ENCODE results near the gene MTMR10. TPM values are rescaled to one million over a fixed set of nuclear protein-coding genes. Genes with fewer than 3 reads are reported as not detected.

MTMR10 gene
- total RNA-seq, 2 donors from 2014 or later, result 14.5 to 22.3 TPM

GRCh38 chr15:30930422-30930821 lies 61.0 kb downstream of the MTMR10 start:
- DNase-seq, result no peak
- no peak for TF ChIP-seq POLR2A (IDR thresholded peaks at IDR 0.05)
- no peak for TF ChIP-seq CTCF (IDR thresholded peaks at IDR 0.05)
- Histone ChIP-seq H3K36me3 (replicated peaks in 1 of 2; ENCODE audit: insufficient read depth in 1 of 2, low read depth in 2 of 2) (peaks cover 0 to 19% of the 10 kb centered on the region in 2 donors), H3K27ac (no peak overlapping the region), H3K4me1 (no peaks in the 10 kb centered on the region), H3K4me3 (no peak overlapping the region), H3K27me3 (no peaks in the 10 kb centered on the region), H3K9me3 (no peaks in the 10 kb centered on the region)
- no peak for ATAC-seq
- 93 to 96% methylated on average over 8 of the region's 8 CpGs for WGBS, 2 donors
- intact Hi-C loops (cut with DNase I), result no loop called here

- Histone ChIP-seq H3K4me3 (no peak overlapping the region), H3K27me3 (no peaks in the 10 kb centered on the region), H3K9me3 (no peaks in the 10 kb centered on the region), H3K4me1 (no peaks in the 10 kb centered on the region), H3K27ac (no peak overlapping the region), H3K36me3 (replicated peaks in 1 of 2; ENCODE audit: insufficient read depth in 1 of 2, low read depth in 2 of 2) (peaks cover 2 to 19% of the 10 kb centered on the region in 2 donors)
- no peak for TF ChIP-seq CTCF (IDR thresholded peaks at IDR 0.05)
- no peak for TF ChIP-seq POLR2A (IDR thresholded peaks at IDR 0.05)
- ATAC-seq (no peak), DNase-seq (no peak)
- intact Hi-C loops (cut with DNase I), result no loop called here
- WGBS, 2 donors, result 94 to 96% methylated on average over 4 of the region's 4 CpGs
Observed at GRCh38 chr15:30929982-30930381, 61.4 kb downstream of the MTMR10 start.

GRCh38 chr15:30929064-30929669 lies 62.3 kb downstream of the MTMR10 start:
- H3K4me3 ChIP-seq, result no peak overlapping the region
- H3K36me3 ChIP-seq (replicated peaks in 1 of 2; ENCODE audit: insufficient read depth in 1 of 2, low read depth in 2 of 2), result peaks cover 3 to 19% of the 10 kb centered on the region in 2 donors
- no peaks in the 10 kb centered on the region for H3K4me1 ChIP-seq
- DNase-seq, result peak in 2 of 4 donors; percentile 19 to 27
- 61 to 65% methylated on average over 10 of the region's 10 CpGs for WGBS, 2 donors
- intact Hi-C loops (cut with DNase I), result no loop called here
- no peak for TF ChIP-seq CTCF (IDR thresholded peaks at IDR 0.05)
- no peak for TF ChIP-seq POLR2A (IDR thresholded peaks at IDR 0.05)
- no peak overlapping the region for H3K27ac ChIP-seq
- H3K27me3 ChIP-seq, result no peaks in the 10 kb centered on the region
- no peak for ATAC-seq
- H3K9me3 ChIP-seq, result no peaks in the 10 kb centered on the region

GRCh38 chr15:30928076-30928475 lies 63.4 kb downstream of the MTMR10 start:
- ATAC-seq (no peak), DNase-seq (no peak)
- 87 to 97% methylated on average over 4 to 5 of the region's 5 CpGs for WGBS, 2 donors
- H3K4me3 ChIP-seq, result no peak overlapping the region
- peaks cover 3 to 27% of the 10 kb centered on the region in 2 donors for H3K36me3 ChIP-seq (replicated peaks in 1 of 2; ENCODE audit: insufficient read depth in 1 of 2, low read depth in 2 of 2)
- intact Hi-C loops (cut with DNase I), result no loop called here
- no peaks in the 10 kb centered on the region for H3K4me1 ChIP-seq
- TF ChIP-seq CTCF (IDR thresholded peaks at IDR 0.05) (no peak), POLR2A (IDR thresholded peaks at IDR 0.05) (no peak)
- no peaks in the 10 kb centered on the region for H3K9me3 ChIP-seq
- H3K27me3 ChIP-seq, result no peaks in the 10 kb centered on the region
- H3K27ac ChIP-seq, result no peak overlapping the region

GRCh38 chr15:30927148-30927761 lies 64.2 kb downstream of the MTMR10 start:
- no peak for ATAC-seq
- no peak for DNase-seq
- H3K4me1 ChIP-seq, result no peaks in the 10 kb centered on the region
- no peaks in the 10 kb centered on the region for H3K9me3 ChIP-seq
- no peak overlapping the region for H3K27ac ChIP-seq
- TF ChIP-seq POLR2A (IDR thresholded peaks at IDR 0.05) (no peak), CTCF (IDR thresholded peaks at IDR 0.05) (no peak)
- no peak overlapping the region for H3K4me3 ChIP-seq
- H3K36me3 ChIP-seq (replicated peaks in 1 of 2; ENCODE audit: insufficient read depth in 1 of 2, low read depth in 2 of 2), result peaks cover 3 to 35% of the 10 kb centered on the region in 2 donors
- WGBS, 2 donors, result 90 to 95% methylated on average over 6 to 7 of the region's 7 CpGs
- H3K27me3 ChIP-seq, result no peaks in the 10 kb centered on the region
- intact Hi-C loops (cut with DNase I), result no loop called here
